Activated CD8-positive, alpha-beta memory T cell treated with anti-CD3 and anti-CD28 coated beads, Interleukin-2, amount 50 U/mL, for 48 hours (primary cell): Measurements from ENCODE around the gene COG6.
A peak's percentile ranks its signal among the peaks of the same experiment; 100 is the strongest.

Experiments
- DNase-seq: peaks from one replicate; pipeline ENCODE4 v3.0.0-alpha.2; 2020

The COG6 gene

GRCh38 chr13:39776439-39776838, 121.0 kb downstream of the COG6 start:
- DNase-seq = no peak

GRCh38 chr13:39777021-39777420, 121.6 kb downstream of the COG6 start:
- no peak for DNase-seq

GRCh38 chr13:39777527-39778061, 122.1 kb downstream of the COG6 start:
- DNase-seq = peak; percentile 66

GRCh38 chr13:39779337-39780265, 124.1 kb downstream of the COG6 start:
- DNase-seq = no peak

GRCh38 chr13:39780711-39781110, 125.2 kb downstream of the COG6 start:
- no peak for DNase-seq

GRCh38 chr13:39781381-39781780, 125.9 kb downstream of the COG6 start:
- DNase-seq = no peak

- DNase-seq = no peak
These were observed 127.6 kb downstream of the COG6 start for GRCh38 chr13:39783051-39783450.

GRCh38 chr13:39784347-39784746, 128.9 kb downstream of the COG6 start:
- no peak for DNase-seq

GRCh38 chr13:39786091-39786490, 130.6 kb downstream of the COG6 start:
- DNase-seq = no peak

GRCh38 chr13:39787086-39787487, 131.6 kb downstream of the COG6 start:
- no peak for DNase-seq

- no peak for DNase-seq
These were observed 132.6 kb downstream of the COG6 start for GRCh38 chr13:39788102-39788501.

GRCh38 chr13:39789451-39789850, 134.0 kb downstream of the COG6 start:
- no peak for DNase-seq
